Suppressor macrophage treated with lipopolysaccharide for 4 hours (primary cell): ENCODE results near the gene ZNF506.
"Not testable (repeated sequence)": the region's sequence is repeated elsewhere in the genome, so short reads cannot be mapped to it uniquely, and the experiment has no call there.

Source experiments
- DNase-seq: peaks from one replicate; pipeline ENCODE4 v3.0.0-alpha.2; 2020

Gene ZNF506

GRCh38 chr19:19743921-19744320 is 77.6 kb downstream of the ZNF506 start:
- not testable (repeated sequence) for DNase-seq

DNA sequence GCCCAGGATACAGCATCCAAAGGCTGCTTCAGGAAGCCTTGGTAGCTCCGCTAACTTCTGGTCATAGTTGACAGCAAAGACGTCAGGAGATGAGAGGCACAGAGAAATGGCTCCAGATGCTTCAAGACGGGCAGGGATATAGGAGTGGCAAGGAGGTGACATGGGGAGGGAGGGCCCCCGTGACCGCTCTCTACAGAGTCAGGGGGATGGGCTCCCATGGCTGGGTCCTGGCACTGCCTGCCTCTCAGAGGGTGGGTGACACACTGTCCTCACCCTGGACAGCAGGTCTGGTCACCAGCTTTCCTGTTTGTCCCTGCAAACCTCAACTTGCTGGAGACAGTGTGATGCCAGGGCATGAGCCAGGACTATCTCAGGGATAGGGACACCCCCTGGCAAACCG is 78.4 kb downstream of the ZNF506 start:
- DNase-seq, result no peak

DNA sequence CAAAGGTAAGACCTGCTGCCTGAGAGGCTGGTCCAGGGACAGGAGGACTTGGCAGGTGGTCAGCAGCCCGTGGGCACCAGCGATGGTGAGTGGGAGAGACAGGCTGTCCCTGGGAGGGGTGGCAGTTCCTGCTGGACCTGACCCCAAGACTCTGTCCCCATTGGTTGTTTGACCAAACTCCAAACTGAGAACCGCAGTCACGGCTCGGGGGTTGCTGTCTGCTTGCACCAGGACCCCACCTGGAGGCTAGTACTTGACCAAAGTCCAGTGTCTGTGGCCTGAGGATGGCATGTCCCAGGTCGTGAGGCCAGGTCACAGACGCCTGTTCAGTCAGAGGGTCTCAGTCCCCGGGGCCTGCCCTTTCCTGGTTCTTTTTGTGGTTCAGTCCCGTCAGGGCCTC is 78.8 kb downstream of the ZNF506 start:
- DNase-seq, result no peak
